LNCAP (cell line): ENCODE results near the gene PRTN3.

ENCODE experiments used
- TF ChIP-seq, protein P1 (sequence below): fragments of 450-650 bp; IDR thresholded peaks from 2 replicates; pipeline ENCODE4 v1.5.1; 2017; ENCODE audit warnings: mild to moderate bottlenecking

Gene PRTN3

DNA sequence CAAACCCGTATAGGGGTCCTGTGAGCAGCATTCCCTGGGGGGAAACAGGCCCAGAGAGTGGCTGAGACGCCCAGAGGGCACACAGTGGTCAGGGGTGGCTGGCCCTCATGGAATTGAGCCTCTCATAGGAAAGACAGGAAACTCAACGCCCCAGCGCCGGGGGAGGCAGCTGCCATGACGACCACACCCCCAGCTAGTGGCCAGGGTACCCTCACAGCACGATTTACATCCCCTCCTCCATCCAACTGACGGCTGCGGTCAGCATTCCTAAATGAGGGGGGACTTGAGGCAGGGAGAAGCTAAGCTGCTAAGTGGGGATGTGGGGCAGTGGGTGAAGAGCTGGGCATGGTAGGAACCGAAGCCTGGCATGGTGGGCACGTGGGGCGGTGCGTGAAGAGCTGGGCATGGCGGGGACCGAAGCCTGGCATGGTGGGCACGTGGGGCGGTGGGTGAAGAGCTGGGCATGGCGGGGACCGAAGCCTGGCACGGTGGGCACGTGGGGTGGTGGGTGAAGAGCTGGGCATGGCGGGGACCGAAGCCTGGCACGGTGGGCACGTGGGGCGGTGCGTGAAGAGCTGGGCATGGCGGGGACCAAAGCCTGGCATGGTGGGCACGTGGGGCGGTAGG lies 42.2 kb downstream of the PRTN3 start:
- TF ChIP-seq, protein P1, sequence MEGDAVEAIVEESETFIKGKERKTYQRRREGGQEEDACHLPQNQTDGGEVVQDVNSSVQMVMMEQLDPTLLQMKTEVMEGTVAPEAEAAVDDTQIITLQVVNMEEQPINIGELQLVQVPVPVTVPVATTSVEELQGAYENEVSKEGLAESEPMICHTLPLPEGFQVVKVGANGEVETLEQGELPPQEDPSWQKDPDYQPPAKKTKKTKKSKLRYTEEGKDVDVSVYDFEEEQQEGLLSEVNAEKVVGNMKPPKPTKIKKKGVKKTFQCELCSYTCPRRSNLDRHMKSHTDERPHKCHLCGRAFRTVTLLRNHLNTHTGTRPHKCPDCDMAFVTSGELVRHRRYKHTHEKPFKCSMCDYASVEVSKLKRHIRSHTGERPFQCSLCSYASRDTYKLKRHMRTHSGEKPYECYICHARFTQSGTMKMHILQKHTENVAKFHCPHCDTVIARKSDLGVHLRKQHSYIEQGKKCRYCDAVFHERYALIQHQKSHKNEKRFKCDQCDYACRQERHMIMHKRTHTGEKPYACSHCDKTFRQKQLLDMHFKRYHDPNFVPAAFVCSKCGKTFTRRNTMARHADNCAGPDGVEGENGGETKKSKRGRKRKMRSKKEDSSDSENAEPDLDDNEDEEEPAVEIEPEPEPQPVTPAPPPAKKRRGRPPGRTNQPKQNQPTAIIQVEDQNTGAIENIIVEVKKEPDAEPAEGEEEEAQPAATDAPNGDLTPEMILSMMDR = no peak

DNA sequence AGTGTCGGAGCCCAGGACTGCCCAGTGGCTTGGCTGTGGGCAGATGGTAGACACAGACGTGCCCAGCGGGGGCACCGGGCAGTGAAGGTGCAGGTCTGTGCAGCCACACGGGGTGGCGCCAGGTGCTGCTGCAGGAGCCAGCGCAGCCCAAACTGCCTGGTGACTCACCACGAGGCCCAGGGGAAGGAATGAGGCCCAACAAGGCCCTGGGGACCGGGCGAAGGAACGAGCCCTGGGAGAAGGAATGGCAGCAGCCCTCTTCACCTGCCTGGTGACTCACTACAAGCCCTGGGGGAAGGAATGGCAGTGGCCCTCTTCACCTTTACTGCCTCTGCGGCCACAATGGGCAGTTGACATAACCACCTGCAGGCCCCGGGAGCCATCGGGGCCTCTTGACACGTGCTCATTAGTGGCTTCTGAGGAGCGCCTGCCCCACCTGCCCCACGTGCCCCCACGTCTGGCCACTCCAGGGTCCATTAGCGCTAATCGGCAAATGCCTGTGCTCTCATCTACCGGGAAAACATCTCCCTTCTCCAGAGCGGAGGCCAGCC lies 42.9 kb downstream of the PRTN3 start:
- TF ChIP-seq, protein P1 = no peak

DNA sequence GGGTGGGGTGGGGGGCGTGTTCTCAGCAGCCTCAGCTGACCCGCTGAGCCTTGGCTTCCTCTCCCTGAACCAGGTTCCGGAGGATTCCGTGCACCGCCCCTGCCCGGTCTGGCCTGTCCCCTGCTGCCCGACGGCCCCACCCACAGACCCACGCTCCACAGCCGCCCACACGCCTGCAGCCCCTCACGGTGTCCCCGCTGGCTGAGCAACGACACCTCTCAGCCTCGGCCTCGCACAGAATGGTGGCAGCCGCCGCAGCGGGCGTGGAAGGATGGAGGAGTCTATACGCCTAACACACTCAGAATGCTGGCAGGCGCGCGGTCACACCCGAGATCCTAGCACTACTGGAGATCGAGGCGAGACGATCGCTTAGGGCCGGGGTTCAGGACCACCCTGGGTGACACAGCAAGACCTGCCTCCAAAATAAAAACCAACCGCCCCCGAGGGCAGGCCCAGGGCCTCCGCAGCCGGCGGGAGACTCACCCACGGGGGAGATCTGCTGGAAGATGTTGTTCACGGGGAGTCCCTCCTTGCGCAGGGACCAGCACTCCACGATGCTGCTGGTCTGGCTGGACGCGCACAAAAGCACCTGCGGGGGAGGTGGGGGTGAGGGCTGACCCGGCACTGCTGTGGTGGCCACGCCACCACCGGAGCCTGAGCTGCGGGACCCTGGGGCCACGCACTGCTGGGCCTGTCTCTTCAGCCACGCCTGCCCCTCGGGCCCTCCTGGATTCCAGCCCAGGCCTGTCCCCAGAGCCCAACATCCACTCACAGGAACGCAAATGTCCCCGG lies 43.8 kb downstream of the PRTN3 start:
- TF ChIP-seq, protein P1 = no peak

DNA sequence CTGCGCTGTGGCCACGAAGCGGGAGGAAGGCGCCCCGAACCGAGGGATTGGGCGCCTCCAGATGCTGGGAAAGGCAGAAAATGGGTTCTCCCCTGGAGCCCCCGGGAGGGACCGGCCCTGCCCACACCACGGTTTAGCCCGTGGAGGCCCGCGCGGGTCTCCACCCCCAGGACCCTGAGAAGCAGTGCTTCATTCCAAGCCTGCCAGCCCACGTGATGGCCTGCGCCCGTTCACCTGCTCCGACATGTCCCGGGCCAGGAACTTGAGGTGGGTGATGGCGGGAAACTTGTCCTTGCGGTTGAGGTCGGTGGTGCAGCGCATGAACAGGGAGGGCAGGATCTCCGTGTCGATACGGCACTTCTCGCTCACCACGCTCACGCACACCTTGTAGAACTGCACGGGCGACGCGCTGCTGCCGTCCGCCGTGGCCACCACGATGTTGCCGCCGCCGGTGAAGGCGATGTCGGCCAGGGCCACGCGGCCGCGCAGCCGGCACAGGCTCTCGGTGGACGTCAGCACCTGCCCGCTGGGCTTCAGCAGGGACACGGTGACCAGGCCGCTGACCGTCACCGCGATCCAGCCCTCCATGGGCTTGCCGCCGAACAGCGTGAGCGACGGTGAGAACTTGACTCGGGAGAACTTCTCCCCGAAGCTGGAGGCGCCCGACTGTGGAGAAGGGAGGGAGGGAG lies 44.9 kb downstream of the PRTN3 start:
- TF ChIP-seq, protein P1 = no peak

DNA sequence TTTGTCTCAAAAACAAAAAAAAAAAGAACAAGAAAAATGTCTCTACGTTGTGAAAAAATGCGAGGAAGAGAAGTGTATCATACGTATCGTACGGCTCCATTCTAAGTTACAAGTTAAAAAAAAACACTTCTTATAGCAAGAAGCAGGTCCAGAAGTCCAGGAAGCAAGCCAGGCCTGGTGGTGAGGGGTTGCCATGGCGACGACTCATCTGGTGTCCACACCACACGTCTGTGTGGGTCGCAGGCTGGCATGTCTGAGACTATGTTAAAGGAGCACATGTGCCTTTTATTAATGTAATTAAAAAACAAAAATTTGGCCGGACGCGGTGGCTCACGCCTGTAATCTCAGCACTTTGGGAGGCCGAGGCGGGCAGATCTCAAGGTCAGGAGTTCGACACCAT lies 46.3 kb downstream of the PRTN3 start:
- TF ChIP-seq, protein P1 = no peak

DNA sequence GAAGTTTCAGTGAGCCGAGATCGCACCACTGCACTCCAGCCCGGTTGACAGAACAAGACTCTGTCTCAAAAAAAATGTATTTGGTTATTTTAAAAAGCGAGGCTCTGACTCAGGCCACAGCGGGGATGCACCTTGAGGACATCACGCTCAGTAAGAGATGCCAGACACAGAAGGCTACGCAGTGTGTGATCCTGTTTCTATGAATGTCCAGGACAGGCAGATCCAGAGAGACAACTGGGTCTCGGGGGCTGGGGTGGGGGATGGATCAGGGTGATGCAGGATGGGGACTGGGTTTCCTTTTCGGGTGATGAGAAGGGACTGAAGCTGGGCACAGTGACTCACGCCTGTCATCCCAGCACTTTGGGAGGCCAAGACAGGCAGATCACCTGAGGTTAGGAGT lies 46.8 kb downstream of the PRTN3 start:
- TF ChIP-seq, protein P1 = no peak

DNA sequence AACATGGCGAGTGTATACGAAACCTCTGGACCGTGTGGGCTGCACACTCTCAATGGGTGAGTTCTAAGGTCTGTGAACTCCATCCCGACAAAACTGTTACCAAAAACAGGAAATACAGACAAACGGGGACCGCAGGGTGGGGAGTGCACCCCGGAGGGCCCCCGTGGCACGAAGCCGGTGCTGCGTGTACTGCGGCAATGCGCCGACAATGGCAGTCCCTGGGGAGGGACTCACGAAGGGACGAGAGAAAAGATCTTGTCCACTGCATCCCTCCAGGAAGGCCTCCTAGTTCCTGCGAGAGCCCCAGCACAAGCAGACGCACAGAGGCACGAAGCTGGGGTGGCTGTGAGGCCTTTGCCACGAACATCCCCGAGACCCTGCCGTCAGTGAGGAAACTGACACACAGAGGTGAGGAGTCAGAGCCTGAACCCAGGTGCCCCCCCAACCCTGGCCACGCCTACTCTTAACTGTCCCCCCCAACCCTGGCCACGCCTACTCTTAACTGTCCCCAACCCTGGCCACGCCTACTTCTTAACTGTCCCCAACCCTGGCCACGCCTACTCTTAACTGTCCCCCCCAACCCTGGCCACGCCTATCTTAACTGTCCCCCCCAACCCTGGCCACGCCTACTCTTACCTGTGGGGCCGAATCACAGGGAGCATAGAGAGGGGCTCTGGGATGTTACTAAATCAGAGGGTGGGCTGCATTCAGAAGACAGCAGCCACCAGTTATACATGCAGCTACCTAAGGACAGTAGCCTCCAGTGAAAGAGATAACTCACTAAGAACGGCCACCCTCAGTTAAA lies 48.0 kb downstream of the PRTN3 start:
- TF ChIP-seq, protein P1 = no peak
